ENCODE measurements around the gene CHPF2. TPM values are rescaled to one million over a fixed set of nuclear protein-coding genes. Genes with fewer than 3 reads are reported as not detected.
A peak's percentile ranks its signal among the peaks of the same experiment; 100 is the strongest.

CHPF2 gene
- polyA plus RNA-seq, 3 donors: 34.4 to 38.0 (median 36.0) TPM

DNA sequence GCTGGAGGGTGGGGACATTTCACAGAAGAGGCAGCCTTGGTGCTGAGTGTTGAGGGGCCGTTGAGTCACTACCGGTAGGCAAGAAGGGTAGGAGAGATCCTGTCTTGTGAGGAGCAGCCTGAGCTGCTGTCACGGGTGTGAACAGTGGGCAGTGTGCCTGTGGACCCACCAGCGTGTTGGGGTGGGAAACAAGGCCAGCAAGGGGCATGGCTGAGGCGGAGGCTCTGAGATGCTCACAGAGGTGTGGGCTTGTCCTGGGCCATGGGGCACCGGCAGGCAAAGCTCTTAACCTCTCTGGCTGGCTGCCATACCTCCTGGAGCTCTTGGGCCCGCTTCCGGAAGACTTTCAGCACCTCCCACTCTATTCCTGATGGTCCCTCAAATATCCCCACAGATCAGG is 49.8 kb downstream of the CHPF2 start:
- Mint-ChIP-seq H3K36me3 (no peaks in the 10 kb centered on the region), H3K9me3 (peaks cover 0 to 8% (median 4%) of the 10 kb centered on the region in 7 donors), H3K4me1 (peaks cover 8% of the 10 kb centered on the region), H3K27ac (no peak overlapping the region), H3K27me3 (ENCODE audit: low read depth in 3 of 3) (peaks cover 23 to 33% (median 26%) of the 10 kb centered on the region in 3 donors), H3K4me3 (no peak overlapping the region)
- WGBS (ENCODE audit: insufficient coverage): 93% methylated on average over 6 of the region's 8 CpGs
- Histone ChIP-seq H2AFZ (ENCODE audit: insufficient read depth, low read depth, low read length, poor library complexity, severe bottlenecking) (no peak overlapping the region), H3K36me3 (replicated peaks in 1 of 2; ENCODE audit: control insufficient read depth in 1 of 2, insufficient read depth in 2 of 2, low read length in 2 of 2) (no peaks in the 10 kb centered on the region), H3K27ac (ENCODE audit: low read depth in 1 of 2, low read length in 2 of 2) (no peak overlapping the region), H3K79me2 (ENCODE audit: insufficient read depth, low read length) (no peaks in the 10 kb centered on the region), H4K20me1 (ENCODE audit: insufficient read depth, low read length) (no peaks in the 10 kb centered on the region), H3K4me1 (ENCODE audit: control insufficient read depth in 1 of 2, insufficient read depth in 2 of 2, low read length in 2 of 2) (peaks cover 6% of the 10 kb centered on the region in 2 donors), H3K4me3 (replicated peaks in 1 of 3; ENCODE audit: low read depth in 2 of 3, low read length in 3 of 3) (no peak overlapping the region), H3K9me3 (replicated peaks in 1 of 2; ENCODE audit: control insufficient read depth in 1 of 2, insufficient read depth in 1 of 2, low read length in 2 of 2) (no peaks in the 10 kb centered on the region), H3K27me3 (ENCODE audit: control insufficient read depth in 2 of 2, insufficient read depth in 2 of 2, low read length in 2 of 2) (peaks cover 4 to 11% of the 10 kb centered on the region in 2 donors), H3K4me2 (replicated peaks; ENCODE audit: extremely low read depth, low read length, poor library complexity, severe bottlenecking) (no peak overlapping the region), H3K9ac (ENCODE audit: insufficient read depth, low read length, poor library complexity, severe bottlenecking) (no peak overlapping the region)
- TF ChIP-seq, protein P1, sequence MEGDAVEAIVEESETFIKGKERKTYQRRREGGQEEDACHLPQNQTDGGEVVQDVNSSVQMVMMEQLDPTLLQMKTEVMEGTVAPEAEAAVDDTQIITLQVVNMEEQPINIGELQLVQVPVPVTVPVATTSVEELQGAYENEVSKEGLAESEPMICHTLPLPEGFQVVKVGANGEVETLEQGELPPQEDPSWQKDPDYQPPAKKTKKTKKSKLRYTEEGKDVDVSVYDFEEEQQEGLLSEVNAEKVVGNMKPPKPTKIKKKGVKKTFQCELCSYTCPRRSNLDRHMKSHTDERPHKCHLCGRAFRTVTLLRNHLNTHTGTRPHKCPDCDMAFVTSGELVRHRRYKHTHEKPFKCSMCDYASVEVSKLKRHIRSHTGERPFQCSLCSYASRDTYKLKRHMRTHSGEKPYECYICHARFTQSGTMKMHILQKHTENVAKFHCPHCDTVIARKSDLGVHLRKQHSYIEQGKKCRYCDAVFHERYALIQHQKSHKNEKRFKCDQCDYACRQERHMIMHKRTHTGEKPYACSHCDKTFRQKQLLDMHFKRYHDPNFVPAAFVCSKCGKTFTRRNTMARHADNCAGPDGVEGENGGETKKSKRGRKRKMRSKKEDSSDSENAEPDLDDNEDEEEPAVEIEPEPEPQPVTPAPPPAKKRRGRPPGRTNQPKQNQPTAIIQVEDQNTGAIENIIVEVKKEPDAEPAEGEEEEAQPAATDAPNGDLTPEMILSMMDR (IDR thresholded peaks at IDR 0.05): no peak
- no peak for DNase-seq
- intact Hi-C loops (cut with micrococcal nuclease): no loop called here

DNA sequence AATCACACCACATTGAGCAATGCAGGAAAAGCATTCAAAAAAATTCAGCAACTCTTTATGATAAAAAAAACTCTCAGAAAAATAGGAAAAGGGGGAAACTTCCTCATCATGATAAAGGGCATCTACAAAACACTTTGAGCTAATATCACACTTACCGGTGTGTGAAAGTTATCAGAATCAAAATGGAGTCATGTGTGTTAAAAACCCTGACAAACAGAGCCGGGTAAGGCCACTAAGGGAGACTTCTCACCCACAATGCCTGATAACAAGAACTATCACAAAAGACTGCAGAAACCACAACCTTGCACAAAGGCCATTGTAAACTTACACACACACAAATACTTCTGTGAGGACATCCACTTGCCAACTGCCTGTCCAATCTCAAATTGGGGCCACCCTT is 51.0 kb downstream of the CHPF2 start:
- H3K27me3 Mint-ChIP-seq (ENCODE audit: low read depth in 3 of 3): peaks cover 23 to 30% (median 26%) of the 10 kb centered on the region in 3 donors
- H3K4me3 Mint-ChIP-seq: peak overlapping the region in 1 of 2 donors; percentile 47
- Histone ChIP-seq H3K27me3 (ENCODE audit: control insufficient read depth in 2 of 2, insufficient read depth in 2 of 2, low read length in 2 of 2) (peaks cover 4 to 11% of the 10 kb centered on the region in 2 donors), H3K27ac (ENCODE audit: low read depth in 1 of 2, low read length in 2 of 2) (no peak overlapping the region), H3K36me3 (replicated peaks in 1 of 2; ENCODE audit: control insufficient read depth in 1 of 2, insufficient read depth in 2 of 2, low read length in 2 of 2) (no peaks in the 10 kb centered on the region), H3K79me2 (ENCODE audit: insufficient read depth, low read length) (no peaks in the 10 kb centered on the region), H3K4me3 (replicated peaks in 1 of 3; ENCODE audit: low read depth in 2 of 3, low read length in 3 of 3) (no peak overlapping the region), H4K20me1 (ENCODE audit: insufficient read depth, low read length) (no peaks in the 10 kb centered on the region), H3K9me3 (replicated peaks in 1 of 2; ENCODE audit: control insufficient read depth in 1 of 2, insufficient read depth in 1 of 2, low read length in 2 of 2) (no peaks in the 10 kb centered on the region), H3K4me2 (replicated peaks; ENCODE audit: extremely low read depth, low read length, poor library complexity, severe bottlenecking) (no peak overlapping the region), H3K4me1 (ENCODE audit: control insufficient read depth in 1 of 2, insufficient read depth in 2 of 2, low read length in 2 of 2) (no peaks in the 10 kb centered on the region), H2AFZ (ENCODE audit: insufficient read depth, low read depth, low read length, poor library complexity, severe bottlenecking) (no peak overlapping the region), H3K9ac (ENCODE audit: insufficient read depth, low read length, poor library complexity, severe bottlenecking) (no peak overlapping the region)
- no peaks in the 10 kb centered on the region for H3K36me3 Mint-ChIP-seq
- no peak overlapping the region for H3K27ac Mint-ChIP-seq
- no CpG with 5 or more reads among the region's 2 CpGs for WGBS (ENCODE audit: insufficient coverage)
- TF ChIP-seq, protein P1 (IDR thresholded peaks at IDR 0.05): no peak
- intact Hi-C loops (cut with micrococcal nuclease): no loop called here
- peaks cover 3% of the 10 kb centered on the region for H3K4me1 Mint-ChIP-seq
- DNase-seq: no peak
- H3K9me3 Mint-ChIP-seq: peaks cover 0 to 8% (median 4%) of the 10 kb centered on the region in 7 donors

Data from CD14-positive monocyte (primary cell).